ENCODE data around the gene GSX1.

Gene GSX1

DNA sequence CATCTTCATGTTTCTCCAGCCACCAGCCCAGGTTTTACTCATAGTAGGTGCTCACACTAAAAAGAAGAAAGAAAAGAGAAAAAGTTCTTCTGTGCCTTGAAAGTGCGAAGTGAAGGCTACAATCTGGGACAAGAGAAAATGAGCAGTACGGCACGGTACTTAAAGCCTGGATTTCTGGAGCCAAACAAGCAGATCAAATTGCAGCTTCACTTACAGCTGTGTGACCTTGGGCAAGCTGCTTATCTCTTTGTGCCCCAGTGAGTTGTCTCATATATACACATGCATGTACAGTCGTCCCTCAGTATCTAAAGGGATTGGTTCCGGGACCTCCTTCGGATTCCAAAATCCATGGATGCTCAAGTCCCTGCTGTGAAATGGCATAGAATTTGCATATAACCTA lies 41.8 kb downstream of the GSX1 start:
- no peak for DNase-seq (ENCODE audit: low read depth)

DNA sequence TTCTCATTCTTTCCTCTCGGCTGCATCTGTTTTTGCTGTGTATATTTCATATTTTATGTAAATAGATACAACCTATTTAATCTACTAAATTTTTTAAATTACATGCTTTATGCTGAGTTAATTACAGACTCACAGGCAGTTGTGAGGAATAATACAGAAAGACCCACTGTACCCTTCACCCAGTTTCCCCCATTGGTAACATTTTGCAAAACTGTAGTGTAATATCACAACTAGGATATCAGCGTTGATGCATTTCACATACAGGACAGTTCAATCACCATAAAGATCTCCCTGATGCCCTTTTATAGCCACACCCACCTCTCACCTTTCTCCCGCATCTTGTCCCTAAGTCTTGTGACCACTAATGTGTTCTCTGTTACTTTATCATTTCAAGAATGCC lies 43.5 kb downstream of the GSX1 start:
- no peak for DNase-seq (ENCODE audit: low read depth)

DNA sequence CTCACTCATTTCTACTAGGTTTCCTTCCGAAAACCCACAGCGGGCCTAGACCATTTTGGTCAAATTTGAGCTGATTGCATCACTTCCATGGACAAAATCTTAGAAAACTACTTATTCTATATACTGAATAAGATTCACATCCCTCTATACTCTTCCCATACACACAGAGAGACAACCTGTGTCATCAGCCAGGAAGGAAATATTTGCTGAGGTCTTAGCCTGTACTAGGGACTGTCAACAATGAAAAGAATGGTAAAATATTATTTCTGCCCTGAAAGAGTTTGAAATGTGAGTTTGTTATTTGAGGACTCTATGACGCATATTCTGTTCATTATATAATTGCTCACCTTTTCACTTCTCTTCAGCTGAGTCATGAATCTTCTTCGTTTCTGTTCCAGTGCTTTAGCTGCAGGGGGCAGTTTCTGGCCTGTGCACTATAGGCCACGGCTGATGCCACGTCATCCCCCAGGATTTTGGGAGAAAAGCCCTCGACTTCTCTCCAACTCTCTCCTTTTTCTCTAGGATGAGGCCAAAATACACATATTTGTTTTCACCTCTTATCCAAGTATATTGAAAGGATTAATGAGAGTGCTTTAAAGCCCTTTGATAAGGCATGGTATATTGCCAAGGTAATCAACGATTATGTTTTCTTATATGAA lies 47.7 kb downstream of the GSX1 start:
- no peak for DNase-seq (ENCODE audit: low read depth)

DNA sequence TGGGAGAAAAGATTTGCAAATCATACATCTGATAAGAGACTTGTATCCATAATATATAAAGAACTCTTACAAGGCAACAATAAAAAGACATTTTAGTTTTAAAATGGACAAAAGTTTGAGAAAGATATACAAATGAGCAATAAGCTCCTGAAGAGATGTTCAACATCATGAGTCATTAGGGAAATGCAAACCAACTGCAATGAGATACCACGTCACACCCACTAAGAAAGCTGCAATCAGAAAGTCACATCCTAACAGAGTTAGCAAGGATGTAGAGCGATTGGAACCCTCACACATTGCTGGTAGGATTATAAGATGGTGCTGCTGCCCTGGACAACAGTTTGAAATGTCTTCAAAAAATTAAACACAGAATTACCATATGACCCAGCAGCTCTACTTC lies 50.3 kb downstream of the GSX1 start:
- no peak for DNase-seq (ENCODE audit: low read depth)
